Measurements from ENCODE around the gene GPD1. TPM values are rescaled to one million over a fixed set of nuclear protein-coding genes. Genes with fewer than 3 reads are reported as not detected.
"Not testable (repeated sequence)": the region's sequence is repeated elsewhere in the genome, so short reads cannot be mapped to it uniquely, and the experiment has no call there.

GPD1 gene
- total RNA-seq, 1 experiment from 2014 or later: 0.58 TPM

- Histone ChIP-seq H3K4me3 (ENCODE audit: low read depth, low read length, poor library complexity, severe bottlenecking) (no peak overlapping the region), H3K27ac (ENCODE audit: low read depth, low read length, poor library complexity, severe bottlenecking) (no peak overlapping the region), H3K36me3 (ENCODE audit: insufficient read depth, low read length, poor library complexity, severe bottlenecking) (peaks cover 5% of the 10 kb centered on the region), H3K9me3 (ENCODE audit: low read depth, low read length, poor library complexity, severe bottlenecking) (no peaks in the 10 kb centered on the region), H3K4me1 (ENCODE audit: insufficient read depth, low read length, poor library complexity, severe bottlenecking) (no peaks in the 10 kb centered on the region), H3K27me3 (replicated peaks; ENCODE audit: insufficient read depth, low read depth, low read length, poor library complexity) (no peaks in the 10 kb centered on the region)
- intact Hi-C loops (cut with micrococcal nuclease; ENCODE audit: unreplicated experiment): no loop called here
- DNase-seq (ENCODE audit: low spot score): no peak
- no TSS peak for BruUV-seq (replicated peaks)
- ChIA-PET CTCF (no interaction called here), POLR2A (ENCODE audit: low non-redundant PET) (no interaction called here)
- no peak for TF ChIP-seq EZH2 (IDR thresholded peaks at IDR 0.05; ENCODE audit: borderline replicate concordance, low read depth, low read length, poor library complexity, severe bottlenecking)
- TF ChIP-seq, protein P1, sequence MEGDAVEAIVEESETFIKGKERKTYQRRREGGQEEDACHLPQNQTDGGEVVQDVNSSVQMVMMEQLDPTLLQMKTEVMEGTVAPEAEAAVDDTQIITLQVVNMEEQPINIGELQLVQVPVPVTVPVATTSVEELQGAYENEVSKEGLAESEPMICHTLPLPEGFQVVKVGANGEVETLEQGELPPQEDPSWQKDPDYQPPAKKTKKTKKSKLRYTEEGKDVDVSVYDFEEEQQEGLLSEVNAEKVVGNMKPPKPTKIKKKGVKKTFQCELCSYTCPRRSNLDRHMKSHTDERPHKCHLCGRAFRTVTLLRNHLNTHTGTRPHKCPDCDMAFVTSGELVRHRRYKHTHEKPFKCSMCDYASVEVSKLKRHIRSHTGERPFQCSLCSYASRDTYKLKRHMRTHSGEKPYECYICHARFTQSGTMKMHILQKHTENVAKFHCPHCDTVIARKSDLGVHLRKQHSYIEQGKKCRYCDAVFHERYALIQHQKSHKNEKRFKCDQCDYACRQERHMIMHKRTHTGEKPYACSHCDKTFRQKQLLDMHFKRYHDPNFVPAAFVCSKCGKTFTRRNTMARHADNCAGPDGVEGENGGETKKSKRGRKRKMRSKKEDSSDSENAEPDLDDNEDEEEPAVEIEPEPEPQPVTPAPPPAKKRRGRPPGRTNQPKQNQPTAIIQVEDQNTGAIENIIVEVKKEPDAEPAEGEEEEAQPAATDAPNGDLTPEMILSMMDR (conservative IDR thresholded peaks at IDR 0.05; ENCODE audit: low read depth, low read length): no peak
These were observed 43.5 kb downstream of the GPD1 start for GRCh38 chr12:50147281-50147680.

- intact Hi-C loops (cut with micrococcal nuclease; ENCODE audit: unreplicated experiment); H3K36me3 ChIP-seq (ENCODE audit: insufficient read depth, low read length, poor library complexity, severe bottlenecking); H3K4me1 ChIP-seq (ENCODE audit: insufficient read depth, low read length, poor library complexity, severe bottlenecking); DNase-seq (ENCODE audit: low spot score); POLR2A ChIA-PET (ENCODE audit: low non-redundant PET); H3K27me3 ChIP-seq (replicated peaks; ENCODE audit: insufficient read depth, low read depth, low read length, poor library complexity); BruUV-seq (replicated peaks); H3K9me3 ChIP-seq (ENCODE audit: low read depth, low read length, poor library complexity, severe bottlenecking); H3K27ac ChIP-seq (ENCODE audit: low read depth, low read length, poor library complexity, severe bottlenecking); H3K4me3 ChIP-seq (ENCODE audit: low read depth, low read length, poor library complexity, severe bottlenecking): not testable (repeated sequence)
- CTCF ChIA-PET: interaction anchor here (1.1 kb wide), 1 partner anchor 328 kb away, joined by 3 read pairs; no protein-coding TSS in a partner anchor
These were observed 44.2 kb downstream of the GPD1 start for GRCh38 chr12:50148011-50148410.

GRCh38 chr12:50149311-50149710 is 45.5 kb downstream of the GPD1 start:
- Histone ChIP-seq H3K4me3 (ENCODE audit: low read depth, low read length, poor library complexity, severe bottlenecking) (no peak overlapping the region), H3K27me3 (replicated peaks; ENCODE audit: insufficient read depth, low read depth, low read length, poor library complexity) (no peaks in the 10 kb centered on the region), H3K36me3 (ENCODE audit: insufficient read depth, low read length, poor library complexity, severe bottlenecking) (no peaks in the 10 kb centered on the region), H3K4me1 (ENCODE audit: insufficient read depth, low read length, poor library complexity, severe bottlenecking) (no peaks in the 10 kb centered on the region), H3K27ac (ENCODE audit: low read depth, low read length, poor library complexity, severe bottlenecking) (no peak overlapping the region), H3K9me3 (ENCODE audit: low read depth, low read length, poor library complexity, severe bottlenecking) (no peaks in the 10 kb centered on the region)
- no peak for DNase-seq (ENCODE audit: low spot score)
- ChIA-PET CTCF (no interaction called here), POLR2A (ENCODE audit: low non-redundant PET) (no interaction called here)
- intact Hi-C loops (cut with micrococcal nuclease; ENCODE audit: unreplicated experiment): no loop called here
- TF ChIP-seq, protein P1 (conservative IDR thresholded peaks at IDR 0.05; ENCODE audit: low read depth, low read length): no peak
- TF ChIP-seq EZH2 (IDR thresholded peaks at IDR 0.05; ENCODE audit: borderline replicate concordance, low read depth, low read length, poor library complexity, severe bottlenecking): no peak
- no TSS peak for BruUV-seq (replicated peaks)

- no TSS peak for BruUV-seq (replicated peaks)
- ChIA-PET POLR2A (ENCODE audit: low non-redundant PET) (no interaction called here), CTCF (no interaction called here)
- Histone ChIP-seq H3K4me1 (ENCODE audit: insufficient read depth, low read length, poor library complexity, severe bottlenecking) (no peaks in the 10 kb centered on the region), H3K4me3 (ENCODE audit: low read depth, low read length, poor library complexity, severe bottlenecking) (no peak overlapping the region), H3K27ac (ENCODE audit: low read depth, low read length, poor library complexity, severe bottlenecking) (no peak overlapping the region), H3K36me3 (ENCODE audit: insufficient read depth, low read length, poor library complexity, severe bottlenecking) (no peaks in the 10 kb centered on the region), H3K27me3 (replicated peaks; ENCODE audit: insufficient read depth, low read depth, low read length, poor library complexity) (no peaks in the 10 kb centered on the region), H3K9me3 (ENCODE audit: low read depth, low read length, poor library complexity, severe bottlenecking) (no peaks in the 10 kb centered on the region)
- intact Hi-C loops (cut with micrococcal nuclease; ENCODE audit: unreplicated experiment): no loop called here
- no peak for DNase-seq (ENCODE audit: low spot score)
- TF ChIP-seq, protein P1 (conservative IDR thresholded peaks at IDR 0.05; ENCODE audit: low read depth, low read length): no peak
- TF ChIP-seq EZH2 (IDR thresholded peaks at IDR 0.05; ENCODE audit: borderline replicate concordance, low read depth, low read length, poor library complexity, severe bottlenecking): no peak
These were observed 47.4 kb downstream of the GPD1 start for GRCh38 chr12:50151047-50151687.

DNA sequence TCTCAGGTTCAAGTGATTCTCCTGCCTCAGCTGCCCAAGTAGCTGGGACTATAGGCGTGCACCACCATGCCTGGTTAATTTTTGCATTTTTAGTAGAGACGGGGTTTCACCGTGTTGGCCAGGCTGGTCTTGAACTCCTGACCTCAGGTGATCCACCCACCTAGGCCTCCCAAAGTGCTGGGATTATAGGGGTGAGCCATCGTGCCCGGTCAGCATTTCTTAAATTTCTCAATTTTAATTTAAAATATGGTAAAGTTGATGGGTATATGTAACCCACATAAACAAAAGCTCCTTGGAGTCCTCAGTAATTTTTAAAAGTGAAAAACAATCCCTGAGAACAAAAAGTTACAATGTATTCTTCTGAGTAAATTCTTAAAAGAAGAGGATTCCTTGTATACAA is 51.1 kb downstream of the GPD1 start:
- CTCF ChIA-PET; POLR2A ChIA-PET (ENCODE audit: low non-redundant PET); H3K4me3 ChIP-seq (ENCODE audit: low read depth, low read length, poor library complexity, severe bottlenecking); H3K36me3 ChIP-seq (ENCODE audit: insufficient read depth, low read length, poor library complexity, severe bottlenecking); BruUV-seq (replicated peaks); H3K4me1 ChIP-seq (ENCODE audit: insufficient read depth, low read length, poor library complexity, severe bottlenecking); H3K27me3 ChIP-seq (replicated peaks; ENCODE audit: insufficient read depth, low read depth, low read length, poor library complexity); intact Hi-C loops (cut with micrococcal nuclease; ENCODE audit: unreplicated experiment); H3K9me3 ChIP-seq (ENCODE audit: low read depth, low read length, poor library complexity, severe bottlenecking); DNase-seq (ENCODE audit: low spot score); H3K27ac ChIP-seq (ENCODE audit: low read depth, low read length, poor library complexity, severe bottlenecking): not testable (repeated sequence)

Measured in A673 (cell line).